ENCODE results near the gene CDH7.

- TF ChIP-seq CTCF (IDR thresholded peaks at IDR 0.05) (no peak), POLR2A (IDR thresholded peaks at IDR 0.05) (no peak)
Measured at GRCh38 chr18:65811307-65811706, 60.5 kb downstream of the CDH7 start.

Data from Peyer's patch (tissue), 4 donors.